Measurements from ENCODE around the gene SEPSECS. TPM values are rescaled to one million over a fixed set of nuclear protein-coding genes. Genes with fewer than 3 reads are reported as not detected.

The SEPSECS gene
- polyA plus RNA-seq, 1 donor from 2014 or later = 6.5 TPM

- Histone ChIP-seq H3K9me3 (ENCODE audit: low read length) (no peaks in the 10 kb centered on the region), H3K36me3 (ENCODE audit: insufficient read depth, low read length) (no peaks in the 10 kb centered on the region), H2AFZ (ENCODE audit: low read depth, low read length) (no peak overlapping the region), H3K9ac (ENCODE audit: low read length) (no peak overlapping the region), H3K79me2 (replicated peaks; ENCODE audit: insufficient read depth, low read length) (no peaks in the 10 kb centered on the region), H4K20me1 (ENCODE audit: insufficient read depth) (no peaks in the 10 kb centered on the region), H3K4me3 (ENCODE audit: low read length) (no peak overlapping the region), H3K27me3 (ENCODE audit: insufficient read depth, low read depth, low read length) (no peaks in the 10 kb centered on the region), H3K4me2 (ENCODE audit: low read length) (no peak overlapping the region), H3K27ac (ENCODE audit: low read length) (no peak overlapping the region), H3K9me2 (ENCODE audit: insufficient read depth, low read length) (no peaks in the 10 kb centered on the region), H3F3A (ENCODE audit: insufficient read depth, low read length, poor library complexity, severe bottlenecking) (no peaks in the 10 kb centered on the region)
- no peak for TF ChIP-seq MXI1 (conservative IDR thresholded peaks at IDR 0.05; ENCODE audit: poor library complexity, severe bottlenecking)
These were observed 81.7 kb downstream of the SEPSECS start for GRCh38 chr4:25078523-25078922.

- no peaks in the 10 kb centered on the region for H3K9me2 ChIP-seq (ENCODE audit: insufficient read depth, low read length)
- no peak overlapping the region for H3K4me3 ChIP-seq (ENCODE audit: low read length)
- TF ChIP-seq RAD21 (conservative IDR thresholded peaks at IDR 0.05) (no peak), POLR2AphosphoS5 (IDR thresholded peaks at IDR 0.05) (no peak), MXI1 (conservative IDR thresholded peaks at IDR 0.05; ENCODE audit: poor library complexity, severe bottlenecking) (no peak), SMC3 (conservative IDR thresholded peaks at IDR 0.05; ENCODE audit: poor library complexity) (no peak), CTCF (IDR thresholded peaks at IDR 0.05; ENCODE audit: poor library complexity, severe bottlenecking) (no peak), REST (IDR thresholded peaks at IDR 0.05; ENCODE audit: borderline replicate concordance) (no peak), EP300 (conservative IDR thresholded peaks at IDR 0.05; ENCODE audit: poor library complexity, severe bottlenecking) (no peak), TAF1 (IDR thresholded peaks at IDR 0.05; ENCODE audit: low read depth) (no peak), EZH2 (IDR thresholded peaks at IDR 0.05; ENCODE audit: borderline replicate concordance, insufficient read depth, low read length, poor library complexity, severe bottlenecking) (no peak)
- H3F3A ChIP-seq (ENCODE audit: insufficient read depth, low read length, poor library complexity, severe bottlenecking) = no peaks in the 10 kb centered on the region
- no peaks in the 10 kb centered on the region for H3K27me3 ChIP-seq (ENCODE audit: insufficient read depth, low read depth, low read length)
- H3K9ac ChIP-seq (ENCODE audit: low read length) = no peak overlapping the region
- no peak overlapping the region for H3K27ac ChIP-seq (ENCODE audit: low read length)
- H3K79me2 ChIP-seq (replicated peaks; ENCODE audit: insufficient read depth, low read length) = no peaks in the 10 kb centered on the region
- H4K20me1 ChIP-seq (ENCODE audit: insufficient read depth) = no peaks in the 10 kb centered on the region
- H2AFZ ChIP-seq (ENCODE audit: low read depth, low read length) = no peak overlapping the region
- no peaks in the 10 kb centered on the region for H3K9me3 ChIP-seq (ENCODE audit: low read length)
- no peak overlapping the region for H3K4me2 ChIP-seq (ENCODE audit: low read length)
- no peaks in the 10 kb centered on the region for H3K36me3 ChIP-seq (ENCODE audit: insufficient read depth, low read length)
These were observed 83.4 kb downstream of the SEPSECS start for GRCh38 chr4:25076625-25077398.
